HL-60 (cell line): Measurements from ENCODE around the gene TMPRSS3.

ENCODE experiments used
- CTCF ChIP-seq: IDR thresholded peaks from one replicate; pipeline ENCODE4 v1.5.1; 2011; ENCODE audit warnings: low read length, control low read depth, inconsistent platforms; ENCODE audit not compliant: insufficient read depth
- POLR2AphosphoS5 ChIP-seq: IDR thresholded peaks from 2 replicates; pipeline ENCODE4 v1.6.1; 2012; ENCODE audit warnings: low read depth
- REST ChIP-seq: IDR thresholded peaks from 2 replicates; pipeline ENCODE4 v1.6.1; 2012; ENCODE audit warnings: low read depth; ENCODE audit not compliant: insufficient replicate concordance
- SPI1 ChIP-seq: IDR thresholded peaks from 2 replicates; pipeline ENCODE4 v1.6.1; 2012; ENCODE audit warnings: low read depth, mild to moderate bottlenecking, borderline replicate concordance

GRCh38 chr21:42390696-42391095, 5.2 kb downstream of the TMPRSS3 start:
- TF ChIP-seq CTCF (no peak), REST (no peak), SPI1 (no peak), POLR2AphosphoS5 (no peak)
